IMR-90 (cell line): ENCODE data around the gene LMNB1. TPM values are rescaled to one million over a fixed set of nuclear protein-coding genes. Genes with fewer than 3 reads are reported as not detected.

Experiments
- ATAC-seq: fragments of 200-7000 bp; cut with Tn5 transposase; 2 replicates; pipeline ENCODE4 v1.9.1; 2020; ENCODE audit warnings: low read depth, mild to moderate bottlenecking, moderate library complexity
- BruUV-seq: library from RNA; stranded (reverse); fragments of 400-500 nt; replicated peaks from 2 replicates; lab custom pipeline; 2021; lab: Mats Ljungman, UMichigan
- CTCF ChIA-PET: fragments of 300-600 bp; formaldehyde crosslinking; extraction: SDS; loops from one replicate; lab custom pipeline; 2021; ENCODE audit warnings: antibody characterized with exemption; lab: Yijun Ruan, JAX
- POLR2A ChIA-PET: fragments of 300-600 bp; sonication (Branson Sonifier 250); formaldehyde crosslinking; loops from one replicate; lab custom pipeline; 2022; ENCODE audit warnings: antibody characterized with exemption; ENCODE audit not compliant: unreplicated experiment; lab: Charles Lee
- DNase-seq: peaks from one replicate; pipeline ENCODE4 v3.0.0; 2013
- H2AFZ ChIP-seq: replicated peaks from 2 replicates; pipeline ENCODE3; 2013; ENCODE audit warnings: low read length, mild to moderate bottlenecking; ENCODE audit not compliant: poor library complexity
- H2AK5ac ChIP-seq: 2 replicates; pipeline ENCODE4 v1.6.1; 2013; ENCODE audit warnings: low read depth, low read length, inconsistent platforms
- H2AK9ac ChIP-seq: replicated peaks from 2 replicates; pipeline ENCODE3; 2013; ENCODE audit warnings: mild to moderate bottlenecking, low read depth, low read length, moderate library complexity; ENCODE audit not compliant: poor library complexity
- H2BK120ac ChIP-seq: 2 replicates; pipeline ENCODE4 v1.6.1; 2013; ENCODE audit warnings: low read depth, low read length, inconsistent platforms
- H2BK15ac ChIP-seq: 3 replicates; pipeline ENCODE4 v1.6.1; 2013; ENCODE audit warnings: low read depth, low read length, inconsistent platforms
- H2BK20ac ChIP-seq: 2 replicates; pipeline ENCODE4 v1.6.1; 2013; ENCODE audit warnings: low read depth, mild to moderate bottlenecking, inconsistent platforms, low read length, moderate library complexity
- H2BK5ac ChIP-seq: 2 replicates; pipeline ENCODE4 v1.6.1; 2013; ENCODE audit warnings: mild to moderate bottlenecking, low read depth, low read length, inconsistent platforms; ENCODE audit not compliant: poor library complexity, severe bottlenecking
- H3K14ac ChIP-seq: replicated peaks from 2 replicates; pipeline ENCODE4 v1.6.1; 2013; ENCODE audit warnings: low read depth, low read length, inconsistent platforms
- H3K18ac ChIP-seq: 2 replicates; pipeline ENCODE4 v1.6.1; 2013; ENCODE audit warnings: low read depth, low read length, control low read depth
- H3K23ac ChIP-seq: 2 replicates; pipeline ENCODE4 v1.6.1; 2013; ENCODE audit warnings: low read depth, low read length, inconsistent platforms
- H3K27ac ChIP-seq: 2 replicates; pipeline ENCODE4 v1.5.1; 2013; ENCODE audit warnings: mild to moderate bottlenecking, control low read depth, low read length; ENCODE audit not compliant: insufficient read depth
- H3K27me3 ChIP-seq: 2 replicates; pipeline ENCODE4 v1.6.1; 2013; ENCODE audit warnings: low read length; ENCODE audit not compliant: control insufficient read depth, insufficient read depth
- H3K36me3 ChIP-seq: 2 replicates; pipeline ENCODE4 v1.6.1; 2013; ENCODE audit warnings: low read length, mixed read lengths; ENCODE audit not compliant: control insufficient read depth, insufficient read depth
- H3K4ac ChIP-seq: 2 replicates; pipeline ENCODE4 v1.6.1; 2013; ENCODE audit warnings: low read depth, low read length, inconsistent platforms
- H3K4me1 ChIP-seq: 2 replicates; pipeline ENCODE4 v1.6.1; 2013; ENCODE audit warnings: low read length, mixed read lengths; ENCODE audit not compliant: control insufficient read depth, insufficient read depth
- H3K4me2 ChIP-seq: 2 replicates; pipeline ENCODE4 v1.6.1; 2013; ENCODE audit warnings: low read depth, mild to moderate bottlenecking, control low read depth, low read length, moderate library complexity
- H3K4me3 ChIP-seq: 2 replicates; pipeline ENCODE4 v1.5.1; 2013; ENCODE audit warnings: low read depth, mild to moderate bottlenecking, control low read depth, low read length, moderate library complexity; ENCODE audit not compliant: insufficient read depth
- H3K56ac ChIP-seq: 2 replicates; pipeline ENCODE4 v1.6.1; 2013; ENCODE audit warnings: low read length, inconsistent platforms; ENCODE audit not compliant: insufficient read depth; ENCODE audit errors: extremely low read depth
- H3K79me1 ChIP-seq, 2 experiments: 2 replicates each; pipeline ENCODE4 v1.6.1; 2013; ENCODE audit warnings: low read length in 2 of 2, inconsistent platforms in 1 of 2, low read depth in 1 of 2
- H3K9ac ChIP-seq: 2 replicates; pipeline ENCODE4 v1.6.1; 2013; ENCODE audit warnings: low read depth, low read length, control low read depth
- H3K9me1 ChIP-seq: 2 replicates; pipeline ENCODE4 v1.6.1; 2013; ENCODE audit warnings: low read length, inconsistent platforms; ENCODE audit not compliant: insufficient read depth
- H3K9me3 ChIP-seq: 2 replicates; pipeline ENCODE4 v1.6.1; 2013; ENCODE audit warnings: low read length; ENCODE audit not compliant: control insufficient read depth, insufficient read depth
- H4K20me1 ChIP-seq: 2 replicates; pipeline ENCODE4 v1.6.1; 2013; ENCODE audit warnings: low read length, inconsistent platforms; ENCODE audit not compliant: insufficient read depth
- H4K5ac ChIP-seq: 2 replicates; pipeline ENCODE4 v1.6.1; 2013; ENCODE audit warnings: mild to moderate bottlenecking, low read depth, low read length, control low read depth
- H4K8ac ChIP-seq, 2 experiments: 2 replicates each; pipeline ENCODE4 v1.6.1; 2013; ENCODE audit warnings: low read depth in 2 of 2, low read length in 2 of 2, control low read depth in 1 of 2, inconsistent platforms in 1 of 2
- H4K91ac ChIP-seq: 2 replicates; pipeline ENCODE4 v1.6.1; 2013; ENCODE audit warnings: low read depth, low read length, inconsistent platforms; ENCODE audit not compliant: insufficient read depth
- BHLHE40 ChIP-seq: fragments of 150-350 bp; IDR thresholded peaks from 2 replicates; pipeline ENCODE4 v1.6.1; 2016; ENCODE audit warnings: mild to moderate bottlenecking, low read depth, low read length
- CEBPB ChIP-seq: IDR thresholded peaks from 2 replicates; pipeline ENCODE4 v1.6.1; 2012; ENCODE audit warnings: low read depth, low read length, improper control_type of control experiment
- CHD1 ChIP-seq: IDR thresholded peaks from 2 replicates; pipeline ENCODE4 v1.6.1; 2012; ENCODE audit warnings: low read depth, low read length, improper control_type of control experiment
- ELK1 ChIP-seq: fragments of 150-350 bp; IDR thresholded peaks from 2 replicates; pipeline ENCODE4 v1.6.1; 2016; ENCODE audit warnings: low read depth, mild to moderate bottlenecking, low read length, moderate library complexity, borderline replicate concordance
- FOS ChIP-seq: fragments of 150-350 bp; IDR thresholded peaks from 2 replicates; pipeline ENCODE4 v1.6.1; 2016; ENCODE audit warnings: low read depth, low read length
- MAFK ChIP-seq: IDR thresholded peaks from 2 replicates; pipeline ENCODE4 v1.6.1; 2012; ENCODE audit warnings: low read depth, low read length, improper control_type of control experiment
- MAZ ChIP-seq: IDR thresholded peaks from 2 replicates; pipeline ENCODE4 v1.6.1; 2012; ENCODE audit warnings: low read depth, mild to moderate bottlenecking, low read length, improper control_type of control experiment, moderate library complexity, borderline replicate concordance
- MXI1 ChIP-seq: IDR thresholded peaks from 2 replicates; pipeline ENCODE4 v1.6.1; 2012; ENCODE audit warnings: low read depth, mild to moderate bottlenecking, low read length, moderate library complexity, borderline replicate concordance
- NFE2L2 ChIP-seq: fragments of 150-350 bp; IDR thresholded peaks from 2 replicates; pipeline ENCODE4 v1.6.1; 2016; ENCODE audit warnings: low read depth, mild to moderate bottlenecking, low read length
- POLR2A ChIP-seq: IDR thresholded peaks from 2 replicates; pipeline ENCODE4 v1.6.1; 2012; ENCODE audit warnings: mild to moderate bottlenecking, low read depth, low read length
- RAD21 ChIP-seq: IDR thresholded peaks from 2 replicates; pipeline ENCODE4 v1.6.1; 2012; ENCODE audit warnings: low read length, improper control_type of control experiment
- RCOR1 ChIP-seq: IDR thresholded peaks from 2 replicates; pipeline ENCODE4 v1.6.1; 2012; ENCODE audit warnings: mild to moderate bottlenecking, low read length, improper control_type of control experiment; ENCODE audit not compliant: insufficient replicate concordance
- RFX5 ChIP-seq: IDR thresholded peaks from 2 replicates; pipeline ENCODE4 v1.8.0; 2012; ENCODE audit warnings: low read depth, mild to moderate bottlenecking, low read length, moderate library complexity
- SMC3 ChIP-seq: fragments of 150-350 bp; IDR thresholded peaks from 2 replicates; pipeline ENCODE4 v1.6.1; 2016; ENCODE audit warnings: low read depth, mild to moderate bottlenecking, antibody characterized with exemption, low read length, moderate library complexity
- WGBS, 2 experiments: methylation state at CpG; one replicate each; pipeline versions ENCODE4 v1.1.5 to v1.1.7; 2013; ENCODE audit warnings: missing lambda C conversion rate in 2 of 2; ENCODE audit not compliant: insufficient read length in 1 of 2; ENCODE audit errors: extremely low coverage in 2 of 2; 5-methylcytosine and 5-hydroxymethylcytosine counted together
- dilution Hi-C: fragments of 300-500 bp; cut with HindIII; formaldehyde crosslinking; loops from one replicate; pipeline ENCODE4 v1.14.3; 2018; ENCODE audit warnings: low sequenced_read_pairs; ENCODE audit not compliant: unreplicated experiment
- in situ Hi-C: fragments of 300-500 bp; cut with MboI; formaldehyde crosslinking; loops from 3 replicates; pipeline ENCODE4 v1.14.3; 2019; ENCODE audit warnings: low sequenced_read_pairs, inconsistent platforms, mixed read lengths
- intact Hi-C: fragments of 100-400 bp; cut with micrococcal nuclease; formaldehyde crosslinking; loops from 2 replicates; pipeline ENCODE4 v1.10.0; 2022
- polyA plus RNA-seq, 3 experiments: library from polyadenylated mRNA; depleted of rRNA; stranded (reverse); fragments of >200 nt; gene quantifications; 2 replicates each; pipeline ENCODE4 v1.2.3, GENCODE V29; 2012; ENCODE audit warnings: low replicate concordance in 1 of 3
- total RNA-seq: library from RNA; depleted of rRNA; stranded (reverse); fragments of >200 nt; gene quantifications from 2 replicates; pipeline ENCODE4 v1.2.3, GENCODE V29; 2012
- TF ChIP-seq, protein P1 (sequence below): conservative IDR thresholded peaks from 2 replicates; pipeline ENCODE4 v1.5.1; 2012; ENCODE audit warnings: mild to moderate bottlenecking, low read depth, low read length, improper control_type of control experiment
- TF ChIP-seq, protein P2 (sequence below): fragments of 150-350 bp; IDR thresholded peaks from 2 replicates; pipeline ENCODE4 v1.6.1; 2017; ENCODE audit warnings: mild to moderate bottlenecking, antibody characterized with exemption, low read length, low read depth

The LMNB1 gene
- total and polyA plus RNA-seq, 2 of the 4 experiments (the other 2 are of a cell fraction) = 36.0 to 53.6 TPM

DNA sequence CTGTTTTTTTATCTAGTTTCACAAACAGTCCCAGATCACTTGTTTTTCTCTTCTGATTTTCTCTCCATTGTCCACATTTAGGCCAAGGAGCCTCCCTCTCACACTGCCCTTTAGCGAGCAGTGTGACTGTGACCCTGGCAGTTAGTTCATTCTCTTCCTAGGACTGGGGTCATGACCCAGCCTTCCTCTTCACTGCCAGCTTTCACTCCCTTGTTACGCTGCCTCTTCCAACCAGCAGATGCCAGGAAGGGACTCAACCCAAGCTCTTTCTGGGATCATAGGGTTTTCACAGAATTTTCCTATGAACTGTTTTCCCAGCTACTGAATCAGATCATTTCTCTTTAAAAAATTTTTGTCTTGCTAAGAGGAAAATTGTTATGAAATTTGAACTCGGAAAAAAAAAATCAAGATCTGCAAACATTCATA lies 70.9 kb downstream of the LMNB1 start:
- BruUV-seq = no TSS peak
- H3K56ac ChIP-seq = no peak overlapping the region
- WGBS, 2 experiments = 82% methylated on average over 2 of the region's 3 CpGs; no CpG with 5 or more reads in 1 of the 2 experiments
- no peak overlapping the region for H3K4ac ChIP-seq
- ChIA-PET POLR2A (no interaction called here), CTCF (no interaction called here)
- no peaks in the 10 kb centered on the region; the same call in 1 of the 2 replicates for H3K9me1 ChIP-seq
- H4K20me1 ChIP-seq = no peaks in the 10 kb centered on the region
- H4K91ac ChIP-seq = no peak overlapping the region
- no peaks in the 10 kb centered on the region for H3K79me1 ChIP-seq
- dilution Hi-C loops = no loop called here
- TF ChIP-seq, protein P1, sequence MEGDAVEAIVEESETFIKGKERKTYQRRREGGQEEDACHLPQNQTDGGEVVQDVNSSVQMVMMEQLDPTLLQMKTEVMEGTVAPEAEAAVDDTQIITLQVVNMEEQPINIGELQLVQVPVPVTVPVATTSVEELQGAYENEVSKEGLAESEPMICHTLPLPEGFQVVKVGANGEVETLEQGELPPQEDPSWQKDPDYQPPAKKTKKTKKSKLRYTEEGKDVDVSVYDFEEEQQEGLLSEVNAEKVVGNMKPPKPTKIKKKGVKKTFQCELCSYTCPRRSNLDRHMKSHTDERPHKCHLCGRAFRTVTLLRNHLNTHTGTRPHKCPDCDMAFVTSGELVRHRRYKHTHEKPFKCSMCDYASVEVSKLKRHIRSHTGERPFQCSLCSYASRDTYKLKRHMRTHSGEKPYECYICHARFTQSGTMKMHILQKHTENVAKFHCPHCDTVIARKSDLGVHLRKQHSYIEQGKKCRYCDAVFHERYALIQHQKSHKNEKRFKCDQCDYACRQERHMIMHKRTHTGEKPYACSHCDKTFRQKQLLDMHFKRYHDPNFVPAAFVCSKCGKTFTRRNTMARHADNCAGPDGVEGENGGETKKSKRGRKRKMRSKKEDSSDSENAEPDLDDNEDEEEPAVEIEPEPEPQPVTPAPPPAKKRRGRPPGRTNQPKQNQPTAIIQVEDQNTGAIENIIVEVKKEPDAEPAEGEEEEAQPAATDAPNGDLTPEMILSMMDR = no peak
- no peak for TF ChIP-seq CHD1
- TF ChIP-seq, protein P2, sequence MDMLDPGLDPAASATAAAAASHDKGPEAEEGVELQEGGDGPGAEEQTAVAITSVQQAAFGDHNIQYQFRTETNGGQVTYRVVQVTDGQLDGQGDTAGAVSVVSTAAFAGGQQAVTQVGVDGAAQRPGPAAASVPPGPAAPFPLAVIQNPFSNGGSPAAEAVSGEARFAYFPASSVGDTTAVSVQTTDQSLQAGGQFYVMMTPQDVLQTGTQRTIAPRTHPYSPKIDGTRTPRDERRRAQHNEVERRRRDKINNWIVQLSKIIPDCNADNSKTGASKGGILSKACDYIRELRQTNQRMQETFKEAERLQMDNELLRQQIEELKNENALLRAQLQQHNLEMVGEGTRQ = no peak
- no peak for TF ChIP-seq MAFK
- no peak for TF ChIP-seq BHLHE40
- TF ChIP-seq MAZ = no peak
- TF ChIP-seq NFE2L2 = no peak
- no peak for TF ChIP-seq RFX5
- TF ChIP-seq RCOR1 = no peak
- TF ChIP-seq SMC3 = no peak
- TF ChIP-seq MXI1 = no peak
- TF ChIP-seq FOS = no peak
- no peak for TF ChIP-seq POLR2A
- no peak for TF ChIP-seq ELK1
- no peak for TF ChIP-seq CEBPB
- TF ChIP-seq RAD21 = no peak
- no peak overlapping the region for H2BK20ac ChIP-seq
- intact Hi-C loops = loop anchor here (5.0 kb wide), 2 partner anchors 184 to 379 kb away; partner anchors contain the start of gene MARCHF3
- H3K9ac ChIP-seq = no peak overlapping the region
- no peak overlapping the region for H2BK15ac ChIP-seq
- H4K8ac ChIP-seq = no peak overlapping the region
- H3K27ac ChIP-seq = no peak overlapping the region
- H3K4me2 ChIP-seq = no peak overlapping the region
- H2AFZ ChIP-seq = no peak overlapping the region
- H3K27me3 ChIP-seq = no peaks in the 10 kb centered on the region
- H2AK9ac ChIP-seq = no peak overlapping the region
- no peak for ATAC-seq
- H2BK120ac ChIP-seq = no peak overlapping the region
- DNase-seq = no peak
- no peaks in the 10 kb centered on the region for H3K9me3 ChIP-seq
- H3K14ac ChIP-seq = no peak overlapping the region
- no peak overlapping the region for H3K18ac ChIP-seq
- in situ Hi-C loops = no loop called here
- H3K4me1 ChIP-seq = peaks cover 2% of the 10 kb centered on the region; the same call in 1 of the 2 replicates
- no peak overlapping the region for H2BK5ac ChIP-seq
- no peak overlapping the region for H2AK5ac ChIP-seq
- no peak overlapping the region for H4K5ac ChIP-seq
- H3K23ac ChIP-seq = peak overlapping the region; percentile 51; the same call in 1 of the 2 replicates
- H3K36me3 ChIP-seq = no peaks in the 10 kb centered on the region
- no peak overlapping the region for H3K4me3 ChIP-seq
